Liver (tissue), 3 donors: Measurements from ENCODE around the gene MARCHF6.

Source experiments
- ATF3 ChIP-seq: IDR thresholded peaks from 2 replicates; pipeline ENCODE4 v1.6.1; 2016; ENCODE audit warnings: antibody characterized with exemption
- CTCF ChIP-seq: fragments of 150-350 bp; IDR thresholded peaks from 2 replicates; pipeline ENCODE4 v1.5.1; 2017; ENCODE audit warnings: improper control_type of control experiment, low read depth, low read length; ENCODE audit not compliant: missing input control
- GABPA ChIP-seq, 2 donors: IDR thresholded peaks in 1 of 2; conservative IDR thresholded peaks in 1 of 2; 2 replicates each; pipeline ENCODE4 v1.6.1; 2016; ENCODE audit warnings: antibody characterized with exemption in 2 of 2, mild to moderate bottlenecking in 1 of 2, moderate library complexity in 1 of 2
- JUND ChIP-seq, 2 donors: IDR thresholded peaks; 2 replicates each; pipeline ENCODE4 v1.6.1; 2016; ENCODE audit warnings: antibody characterized with exemption in 2 of 2
- MAX ChIP-seq: IDR thresholded peaks from 2 replicates; pipeline ENCODE4 v1.6.1; 2016; ENCODE audit warnings: antibody characterized with exemption
- REST ChIP-seq: IDR thresholded peaks from 2 replicates; pipeline ENCODE4 v1.6.1; 2016; ENCODE audit warnings: antibody characterized with exemption, mild to moderate bottlenecking
- SP1 ChIP-seq: IDR thresholded peaks from 2 replicates; pipeline ENCODE4 v1.6.1; 2018; ENCODE audit warnings: antibody characterized with exemption, mild to moderate bottlenecking
- TAF1 ChIP-seq: conservative IDR thresholded peaks from 2 replicates; pipeline ENCODE4 v1.6.1; 2016; ENCODE audit warnings: antibody characterized with exemption, mild to moderate bottlenecking
- YY1 ChIP-seq: IDR thresholded peaks from 2 replicates; pipeline ENCODE4 v1.6.1; 2016; ENCODE audit warnings: antibody characterized with exemption, mild to moderate bottlenecking
- ZBTB33 ChIP-seq: IDR thresholded peaks from 2 replicates; pipeline ENCODE4 v1.6.1; 2016; ENCODE audit warnings: antibody characterized with exemption
- donor health status: healthy.
- donor health status: healthy.

- TF ChIP-seq TAF1 (no peak), SP1 (no peak), CTCF (no peak), GABPA (IDR thresholded peaks at IDR 0.05 in 1 of 2, conservative IDR thresholded peaks at IDR 0.05 in 1 of 2) (no peak), JUND (IDR thresholded peaks at IDR 0.05) (no peak), ATF3 (no peak), REST (no peak), YY1 (no peak), ZBTB33 (no peak), MAX (no peak)
Observed at GRCh38 chr5:10330511-10331230, 22.8 kb upstream of the MARCHF6 start.
